PC-3 (cell line): Measurements from ENCODE around the gene ZNRF2.

Experiments
- EZH2 ChIP-seq: fragments of 300-600 bp; sonication (generic); IDR thresholded peaks from one replicate; pipeline ENCODE4 v1.6.1; 2017; ENCODE audit warnings: antibody characterized with exemption, mild to moderate bottlenecking, low read length; ENCODE audit not compliant: unreplicated experiment
- EZH2phosphoT487 ChIP-seq: fragments of 300-600 bp; sonication (generic); IDR thresholded peaks from 2 replicates; pipeline ENCODE4 v1.6.1; 2018; ENCODE audit warnings: mild to moderate bottlenecking, antibody characterized with exemption, low read length, borderline replicate concordance
- TF ChIP-seq, protein P1 (sequence below): fragments of 300-600 bp; sonication (generic); conservative IDR thresholded peaks from 2 replicates; pipeline ENCODE4 v1.5.1; 2017; ENCODE audit warnings: antibody characterized with exemption, low read depth, mild to moderate bottlenecking, low read length

DNA sequence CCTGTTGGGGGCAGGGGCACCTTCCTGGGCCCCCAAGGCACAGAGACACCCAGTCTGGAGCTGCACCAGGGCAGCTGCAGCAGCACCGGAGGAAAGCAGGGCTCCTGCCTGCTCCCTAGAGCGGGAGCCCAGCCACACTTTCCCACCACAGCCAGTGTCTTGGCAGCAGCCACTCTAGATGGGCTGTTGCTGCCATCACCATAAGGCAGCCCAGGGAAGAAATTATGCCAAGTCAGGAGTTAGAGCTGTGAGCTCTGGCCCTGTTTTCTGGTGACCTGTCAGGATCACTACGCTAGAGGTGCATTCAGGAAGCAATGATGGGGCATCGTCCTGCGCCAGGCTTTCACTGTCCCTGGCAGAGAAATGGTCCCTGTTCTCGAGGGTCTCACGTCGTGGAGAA is 38.0 kb upstream of the ZNRF2 start:
- TF ChIP-seq, protein P1, sequence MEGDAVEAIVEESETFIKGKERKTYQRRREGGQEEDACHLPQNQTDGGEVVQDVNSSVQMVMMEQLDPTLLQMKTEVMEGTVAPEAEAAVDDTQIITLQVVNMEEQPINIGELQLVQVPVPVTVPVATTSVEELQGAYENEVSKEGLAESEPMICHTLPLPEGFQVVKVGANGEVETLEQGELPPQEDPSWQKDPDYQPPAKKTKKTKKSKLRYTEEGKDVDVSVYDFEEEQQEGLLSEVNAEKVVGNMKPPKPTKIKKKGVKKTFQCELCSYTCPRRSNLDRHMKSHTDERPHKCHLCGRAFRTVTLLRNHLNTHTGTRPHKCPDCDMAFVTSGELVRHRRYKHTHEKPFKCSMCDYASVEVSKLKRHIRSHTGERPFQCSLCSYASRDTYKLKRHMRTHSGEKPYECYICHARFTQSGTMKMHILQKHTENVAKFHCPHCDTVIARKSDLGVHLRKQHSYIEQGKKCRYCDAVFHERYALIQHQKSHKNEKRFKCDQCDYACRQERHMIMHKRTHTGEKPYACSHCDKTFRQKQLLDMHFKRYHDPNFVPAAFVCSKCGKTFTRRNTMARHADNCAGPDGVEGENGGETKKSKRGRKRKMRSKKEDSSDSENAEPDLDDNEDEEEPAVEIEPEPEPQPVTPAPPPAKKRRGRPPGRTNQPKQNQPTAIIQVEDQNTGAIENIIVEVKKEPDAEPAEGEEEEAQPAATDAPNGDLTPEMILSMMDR: no peak
- TF ChIP-seq EZH2phosphoT487 (no peak), EZH2 (no peak)
